Osteoblast (primary cell): ENCODE results near the gene TRAF3IP3. TPM values are rescaled to one million over a fixed set of nuclear protein-coding genes. Genes with fewer than 3 reads are reported as not detected.

Experiments used
- DNase-seq: peaks from one replicate; pipeline ENCODE4 v3.0.0; 2011; ENCODE audit warnings: low spot score, mixed read lengths; ENCODE audit not compliant: insufficient read length; ENCODE audit errors: missing footprints
- H2AFZ ChIP-seq: 2 replicates; pipeline ENCODE4 v1.6.0; 2011; ENCODE audit warnings: mild to moderate bottlenecking, low read length
- H3K27ac ChIP-seq: 2 replicates; pipeline ENCODE4 v1.5.1; 2011; ENCODE audit warnings: mild to moderate bottlenecking, low read depth, low read length, moderate library complexity
- H3K27me3 ChIP-seq: 2 replicates; pipeline ENCODE4 v1.6.0; 2012; ENCODE audit warnings: mild to moderate bottlenecking, control low read depth, inconsistent platforms, low read length, moderate library complexity; ENCODE audit not compliant: insufficient read depth
- H3K36me3 ChIP-seq: 2 replicates; pipeline ENCODE4 v1.5.1; 2011; ENCODE audit warnings: mild to moderate bottlenecking, low read length, control low read depth, moderate library complexity; ENCODE audit not compliant: insufficient read depth
- H3K4me1 ChIP-seq: 2 replicates; pipeline ENCODE4 v1.5.1; 2011; ENCODE audit warnings: mild to moderate bottlenecking, low read length, control low read depth, moderate library complexity; ENCODE audit not compliant: insufficient read depth
- H3K4me2 ChIP-seq: 2 replicates; pipeline ENCODE4 v1.6.0; 2011; ENCODE audit warnings: mild to moderate bottlenecking, low read length; ENCODE audit not compliant: insufficient read depth
- H3K4me3 ChIP-seq: fragments of 200-600 bp; sonication (generic); 3 replicates; pipeline ENCODE4 v1.5.1; 2012; ENCODE audit warnings: mild to moderate bottlenecking, low read length, inconsistent platforms; ENCODE audit not compliant: insufficient read depth
- H3K79me2 ChIP-seq: 2 replicates; pipeline ENCODE4 v1.6.0; 2012; ENCODE audit warnings: mild to moderate bottlenecking, low read length, control low read depth, inconsistent platforms; ENCODE audit not compliant: insufficient read depth
- H3K9me3 ChIP-seq: 2 replicates; pipeline ENCODE4 v1.5.1; 2011; ENCODE audit warnings: low read depth, low read length, control low read depth
- H4K20me1 ChIP-seq: 2 replicates; pipeline ENCODE4 v1.6.0; 2012; ENCODE audit warnings: mild to moderate bottlenecking, low read length, control low read depth; ENCODE audit not compliant: insufficient read depth
- CTCF ChIP-seq: IDR thresholded peaks from 2 replicates; pipeline ENCODE4 v1.5.1; 2011; ENCODE audit warnings: mild to moderate bottlenecking, low read depth, low read length, moderate library complexity; ENCODE audit errors: extremely low read depth
- total RNA-seq: library from RNA; depleted of rRNA; stranded (reverse); fragments of >200 nt; gene quantifications from 2 replicates; pipeline ENCODE4 v1.2.3, GENCODE V29; 2012

Gene TRAF3IP3
- total RNA-seq, 1 donor: not detected

GRCh38 chr1:209767096-209767495 lies 11.2 kb downstream of the TRAF3IP3 start:
- Histone ChIP-seq H3K4me3 (no peak overlapping the region), H3K27me3 (no peaks in the 10 kb centered on the region), H3K27ac (no peak overlapping the region), H2AFZ (no peak overlapping the region), H3K4me1 (peaks cover 22% of the 10 kb centered on the region), H4K20me1 (no peaks in the 10 kb centered on the region), H3K4me2 (no peak overlapping the region), H3K79me2 (no peaks in the 10 kb centered on the region), H3K9me3 (no peaks in the 10 kb centered on the region), H3K36me3 (no peaks in the 10 kb centered on the region)
- TF ChIP-seq CTCF: no peak
- no peak for DNase-seq

- Histone ChIP-seq H4K20me1 (no peaks in the 10 kb centered on the region), H3K4me3 (no peak overlapping the region)
Observed at GRCh38 chr1:209767706-209768105, 11.9 kb downstream of the TRAF3IP3 start.

GRCh38 chr1:209768354-209768774 lies 12.5 kb downstream of the TRAF3IP3 start:
- no peaks in the 10 kb centered on the region for H4K20me1 ChIP-seq
- peak overlapping the region; percentile 66 for H3K4me2 ChIP-seq
- H3K27ac ChIP-seq: peak overlapping the region; percentile 93
- no peaks in the 10 kb centered on the region for H3K36me3 ChIP-seq
- H3K27me3 ChIP-seq: no peaks in the 10 kb centered on the region
- peak overlapping the region; percentile 88 for H2AFZ ChIP-seq
- H3K79me2 ChIP-seq: no peaks in the 10 kb centered on the region
- TF ChIP-seq CTCF: no peak
- DNase-seq: no peak
- peaks cover 22% of the 10 kb centered on the region for H3K4me1 ChIP-seq
- H3K9me3 ChIP-seq: no peaks in the 10 kb centered on the region
- H3K4me3 ChIP-seq: no peak overlapping the region

More at GRCh38 chr1:209767706-209768105, 11.9 kb downstream of the TRAF3IP3 start:
- Histone ChIP-seq H3K79me2 (no peaks in the 10 kb centered on the region), H3K4me2 (no peak overlapping the region), H3K4me1 (peaks cover 22% of the 10 kb centered on the region), H3K9me3 (no peaks in the 10 kb centered on the region), H3K27ac (no peak overlapping the region), H3K27me3 (no peaks in the 10 kb centered on the region), H2AFZ (no peak overlapping the region), H3K36me3 (no peaks in the 10 kb centered on the region)
- TF ChIP-seq CTCF: no peak
- no peak for DNase-seq

GRCh38 chr1:209769171-209769904 lies 13.5 kb downstream of the TRAF3IP3 start:
- TF ChIP-seq CTCF: no peak
- Histone ChIP-seq H2AFZ (peak overlapping the region; percentile 88), H3K4me2 (peak overlapping the region; percentile 66), H4K20me1 (no peaks in the 10 kb centered on the region), H3K79me2 (no peaks in the 10 kb centered on the region), H3K27ac (peak overlapping the region; percentile 93), H3K27me3 (no peaks in the 10 kb centered on the region), H3K4me3 (peak overlapping the region; percentile 18), H3K9me3 (no peaks in the 10 kb centered on the region), H3K36me3 (no peaks in the 10 kb centered on the region), H3K4me1 (peaks cover 22% of the 10 kb centered on the region)
- DNase-seq: peak; percentile 92
